ENCODE data around the gene NACC2.

DNA sequence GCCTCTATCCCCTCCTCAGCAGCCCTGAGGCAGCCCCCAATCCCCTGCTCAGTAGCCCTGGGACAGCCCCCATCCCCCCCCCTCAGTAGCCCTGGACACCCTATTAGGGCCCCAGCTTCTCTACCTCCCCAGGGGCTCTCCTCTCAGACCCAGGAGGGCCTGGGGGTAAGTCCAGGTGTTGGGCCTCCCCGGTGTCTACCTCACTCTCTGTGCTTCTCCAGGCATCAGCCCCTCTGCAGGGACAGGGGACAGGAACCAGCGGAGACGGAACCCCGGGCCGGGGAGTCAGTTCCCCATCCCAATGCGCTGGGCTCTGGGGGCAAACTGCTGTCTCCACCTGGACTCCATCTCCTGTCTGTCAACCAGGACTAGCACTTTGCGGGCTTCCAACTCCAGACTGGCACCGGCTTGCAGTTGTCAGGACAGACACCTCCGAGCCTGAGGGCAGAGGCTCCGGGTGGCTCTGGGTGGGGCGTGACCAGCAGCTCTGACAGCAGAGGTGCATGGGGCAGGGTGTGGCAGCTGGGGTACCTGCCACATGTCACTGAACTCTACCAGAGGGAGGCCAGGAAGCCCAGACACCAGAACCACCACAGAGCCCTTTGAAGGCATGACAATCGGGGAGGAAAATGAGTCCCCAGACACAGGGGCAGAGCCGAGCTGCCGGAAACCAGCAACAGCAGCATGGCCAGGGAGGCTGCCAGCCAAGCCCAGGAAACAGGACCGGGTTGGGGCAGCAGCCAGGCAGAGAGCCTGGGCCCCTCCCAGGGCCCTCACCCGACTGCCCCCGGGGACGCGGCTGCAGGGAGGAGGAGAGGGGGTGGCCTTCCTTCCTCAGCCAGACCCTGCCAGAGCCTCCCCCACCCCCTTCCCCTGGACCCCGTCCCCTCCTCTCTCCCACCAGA, 116.2 kb downstream of the NACC2 start:
- peak in 1 of 2 donors; percentile 25 for TF ChIP-seq EP300 (IDR thresholded peaks at IDR 0.05)
- TF ChIP-seq CTCF (IDR thresholded peaks at IDR 0.05) = no peak
